GM12864 (cell line): ENCODE results near the gene DDX60.

Experiments
- DNase-seq: peaks from one replicate; pipeline ENCODE4 v3.0.0-alpha.2; 2011; ENCODE audit warnings: low read depth
- H3K4me3 ChIP-seq: 2 replicates; pipeline ENCODE4 v1.5.1; 2011; ENCODE audit warnings: mild to moderate bottlenecking, low read depth, low read length, control low read depth
- CTCF ChIP-seq: IDR thresholded peaks from 2 replicates; pipeline ENCODE4 v1.5.1; 2011; ENCODE audit warnings: low read depth, mild to moderate bottlenecking, moderate library complexity, low read length, control low read depth, inconsistent platforms; ENCODE audit errors: missing control alignments

The DDX60 gene

GRCh38 chr4:168188754-168189153, 129.8 kb downstream of the DDX60 start:
- no peak for TF ChIP-seq CTCF
- DNase-seq: peak; percentile 2
- H3K4me3 ChIP-seq: no peak overlapping the region

DNA sequence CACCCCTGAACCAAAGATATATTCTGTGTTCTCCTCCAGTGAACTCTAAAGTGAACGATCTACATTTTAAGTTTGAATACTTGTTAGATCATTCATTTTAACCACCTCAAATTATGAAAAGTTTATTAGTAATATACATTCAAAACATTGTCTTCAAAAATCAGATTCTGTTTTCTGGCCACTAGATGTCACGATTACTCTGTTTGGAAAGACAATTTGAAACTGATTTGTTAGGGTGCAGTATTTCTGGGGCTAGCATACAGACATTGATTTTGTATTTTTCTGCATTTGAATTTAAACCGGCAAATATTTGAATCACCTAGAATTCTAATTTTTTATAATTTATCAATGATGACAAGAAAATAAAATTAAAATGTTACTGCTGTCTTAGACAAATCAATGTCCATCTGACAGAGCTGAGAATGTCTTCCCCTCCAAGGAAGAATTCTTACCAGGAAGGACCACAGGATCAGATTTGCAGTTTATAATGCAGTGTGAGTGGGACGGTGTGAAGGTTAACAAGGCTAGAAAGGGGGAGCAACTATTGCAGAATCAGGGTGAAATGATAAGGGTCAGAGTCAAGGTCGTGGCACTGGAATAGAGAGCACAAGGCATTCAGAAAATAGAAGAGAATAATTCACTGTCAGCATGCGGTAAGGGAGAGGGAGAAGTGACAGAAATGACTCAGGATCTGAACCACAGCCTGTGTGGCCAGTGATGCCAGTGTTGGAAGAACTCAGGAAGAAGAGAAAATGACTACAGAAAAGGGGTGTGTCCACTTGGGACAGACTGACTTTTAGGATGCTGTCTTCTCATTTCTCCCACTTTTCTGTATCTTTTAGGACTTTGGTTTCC, 134.6 kb downstream of the DDX60 start:
- no peak overlapping the region for H3K4me3 ChIP-seq
- DNase-seq: peak; percentile 2
- TF ChIP-seq CTCF: peak; percentile 42

DNA sequence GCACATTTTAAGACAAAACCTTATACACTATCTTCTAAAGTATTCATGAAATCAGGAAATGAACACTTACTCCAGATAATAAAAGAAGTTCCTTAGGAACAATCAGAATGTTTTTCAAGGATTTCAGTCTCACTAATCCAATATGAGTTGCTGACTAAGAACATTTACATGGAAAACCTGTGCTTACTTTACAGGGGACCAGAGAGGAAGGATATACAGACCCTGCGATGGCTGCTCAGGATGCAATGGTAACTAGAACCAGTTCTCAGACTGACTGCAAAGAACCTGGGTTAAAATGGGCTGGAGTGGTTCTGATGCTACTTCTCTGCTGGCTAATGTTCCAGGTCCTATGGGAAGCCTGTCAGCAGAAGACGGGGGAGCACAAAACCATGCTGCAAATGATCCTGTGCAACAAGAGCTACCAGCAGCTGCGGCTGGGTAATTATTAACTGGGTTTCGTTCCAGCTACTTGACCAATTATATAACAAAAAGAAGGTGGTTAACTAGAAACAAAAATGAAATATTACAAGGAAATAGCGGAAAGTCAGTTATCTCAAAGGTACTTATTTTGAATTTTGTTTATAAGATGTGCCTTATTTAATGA, 140.9 kb downstream of the DDX60 start:
- DNase-seq: no peak
- TF ChIP-seq CTCF: no peak
- H3K4me3 ChIP-seq: no peak overlapping the region

GRCh38 chr4:168174308-168174707, 144.2 kb downstream of the DDX60 start:
- TF ChIP-seq CTCF: no peak
- DNase-seq: no peak
- H3K4me3 ChIP-seq: no peak overlapping the region

GRCh38 chr4:168167714-168168284, 150.8 kb downstream of the DDX60 start:
- H3K4me3 ChIP-seq: no peak overlapping the region
- DNase-seq: no peak
- TF ChIP-seq CTCF: no peak
